H1 (cell line): Measurements from ENCODE around the gene PCYT1B. TPM values are rescaled to one million over a fixed set of nuclear protein-coding genes. Genes with fewer than 3 reads are reported as not detected.

Experiments used
- CTCF ChIA-PET: fragments of 300-600 bp; sonication (Branson Sonifier 250); formaldehyde crosslinking; loops from one replicate; lab custom pipeline; 2021; ENCODE audit not compliant: partially characterized antibody; lab: Charles Lee
- POLR2A ChIA-PET: fragments of 300-600 bp; sonication (Branson Sonifier 250); formaldehyde crosslinking; loops from one replicate; lab custom pipeline; 2021; ENCODE audit warnings: inconsistent platforms; ENCODE audit not compliant: partially characterized antibody; lab: Charles Lee
- DNase-seq, 2 experiments: peaks; one replicate each; pipeline versions ENCODE4 v3.0.0 to v3.0.0-alpha.2; 2010 to 2022; ENCODE audit warnings: low spot score in 2 of 2, low read depth in 1 of 2, mixed read lengths in 1 of 2
- FAIRE-seq: peaks from 2 replicates; lab custom pipeline; 2011; peaks lifted over from hg19 to GRCh38; lab: Jason Lieb, UNC
- H2AFZ ChIP-seq: 2 replicates; pipeline ENCODE4 v1.8.1; 2012; ENCODE audit warnings: low read length, inconsistent platforms
- H2AK5ac ChIP-seq: 2 replicates; pipeline ENCODE4 v1.6.1; 2013; ENCODE audit warnings: low read depth, low read length
- H2BK120ac ChIP-seq: replicated peaks from 2 replicates; pipeline ENCODE3; 2013; ENCODE audit warnings: low read depth, low read length, inconsistent platforms
- H2BK12ac ChIP-seq: 2 replicates; pipeline ENCODE4 v1.6.1; 2013; ENCODE audit warnings: low read depth, low read length
- H2BK15ac ChIP-seq: 2 replicates; pipeline ENCODE4 v1.6.1; 2013; ENCODE audit warnings: low read length
- H2BK20ac ChIP-seq: 2 replicates; pipeline ENCODE4 v1.6.1; 2013; ENCODE audit warnings: low read length
- H2BK5ac ChIP-seq: 2 replicates; pipeline ENCODE4 v1.6.1; 2013; ENCODE audit warnings: low read depth, low read length
- H3K14ac ChIP-seq: 2 replicates; pipeline ENCODE4 v1.6.1; 2013; ENCODE audit warnings: inconsistent platforms; ENCODE audit not compliant: insufficient read length
- H3K18ac ChIP-seq: 2 replicates; pipeline ENCODE4 v1.6.1; 2013; ENCODE audit warnings: low read length; ENCODE audit errors: extremely low read depth
- H3K23ac ChIP-seq: 2 replicates; pipeline ENCODE4 v1.6.1; 2013; ENCODE audit warnings: inconsistent platforms; ENCODE audit not compliant: insufficient read length
- H3K23me2 ChIP-seq: 2 replicates; pipeline ENCODE4 v1.6.1; 2013; ENCODE audit warnings: low read depth, low read length
- H3K27ac ChIP-seq: 2 replicates; pipeline ENCODE4 v1.6.1; 2011; ENCODE audit warnings: low read depth, low read length, inconsistent platforms
- H3K27me3 ChIP-seq, 4 experiments: replicated peaks in 1 of 4; 1 replicate in 1 of 4; 2 replicates in 3 of 4; pipeline versions ENCODE4 v1.6.1 to v1.8.1; 2011 to 2013; ENCODE audit warnings: low read length in 3 of 4, mild to moderate bottlenecking in 3 of 4, inconsistent platforms in 2 of 4, mixed read lengths in 2 of 4, moderate library complexity in 1 of 4; ENCODE audit not compliant: control insufficient read depth in 3 of 4, insufficient read depth in 3 of 4; ENCODE audit errors: extremely low read depth in 1 of 4
- H3K36me3 ChIP-seq, 4 experiments: 2 replicates each; pipeline versions ENCODE4 v1.6.1 to v1.8.1; 2011 to 2013; ENCODE audit warnings: mild to moderate bottlenecking in 4 of 4, low read length in 3 of 4, moderate library complexity in 2 of 4, control low read depth in 1 of 4, inconsistent platforms in 1 of 4; ENCODE audit not compliant: insufficient read depth in 4 of 4, control insufficient read depth in 2 of 4
- H3K4ac ChIP-seq: replicated peaks from 2 replicates; pipeline ENCODE3; 2013; ENCODE audit warnings: low read length, low read depth, mixed read lengths, inconsistent platforms; ENCODE audit not compliant: insufficient read length
- H3K4me1 ChIP-seq, 4 experiments: replicated peaks in 1 of 4; 1 replicate in 1 of 4; 2 replicates in 3 of 4; pipeline versions ENCODE4 v1.6.1 to v1.8.1; 2011 to 2013; ENCODE audit warnings: low read length in 3 of 4, inconsistent platforms in 2 of 4, mixed read lengths in 1 of 4; ENCODE audit not compliant: insufficient read depth in 4 of 4, control insufficient read depth in 3 of 4
- H3K4me2 ChIP-seq, 2 experiments: 2 replicates each; pipeline versions ENCODE4 v1.6.1 to v1.8.1; 2011 to 2013; ENCODE audit warnings: low read depth in 2 of 2, low read length in 2 of 2, control low read depth in 1 of 2, inconsistent platforms in 1 of 2, mild to moderate bottlenecking in 1 of 2; ENCODE audit not compliant: insufficient read depth in 1 of 2
- H3K4me3 ChIP-seq, 4 experiments: fragments of 200-600, 300-600 bp in 1 of 4; sonication (generic), shearing (Covaris generic), sonication (Bioruptor Twin) in 1 of 4; 2 replicates each; pipeline versions ENCODE4 v1.5.1 to v1.8.1; 2011 to 2016; ENCODE audit warnings: low read length in 4 of 4, low read depth in 3 of 4, control low read depth in 2 of 4, inconsistent platforms in 2 of 4, mild to moderate bottlenecking in 2 of 4, mixed read lengths in 1 of 4, moderate library complexity in 1 of 4; ENCODE audit not compliant: insufficient read depth in 2 of 4; ENCODE audit errors: extremely low read depth in 1 of 4
- H3K56ac ChIP-seq: replicated peaks from 2 replicates; pipeline ENCODE3; 2013; ENCODE audit warnings: low read depth, mild to moderate bottlenecking, mixed read lengths, low read length, inconsistent platforms; ENCODE audit not compliant: insufficient read length
- H3K79me1 ChIP-seq: 2 replicates; pipeline ENCODE4 v1.6.1; 2013; ENCODE audit warnings: low read depth, low read length, control low read depth
- H3K79me2 ChIP-seq, 2 experiments: 2 replicates each; pipeline versions ENCODE4 v1.6.1 to v1.8.1; 2012 to 2013; ENCODE audit warnings: low read length in 2 of 2, mild to moderate bottlenecking in 2 of 2, inconsistent platforms in 1 of 2; ENCODE audit not compliant: insufficient read depth in 2 of 2, control insufficient read depth in 1 of 2
- H3K9ac ChIP-seq, 4 experiments: replicated peaks in 1 of 4; 1 replicate in 1 of 4; 2 replicates in 3 of 4; pipeline versions ENCODE4 v1.6.1 to v1.8.1; 2011 to 2013; ENCODE audit warnings: low read depth in 3 of 4, low read length in 3 of 4, control low read depth in 2 of 4, mild to moderate bottlenecking in 2 of 4, moderate library complexity in 2 of 4, inconsistent platforms in 1 of 4; ENCODE audit errors: extremely low read depth in 1 of 4
- H3K9me3 ChIP-seq, 2 experiments: 2 replicates each; pipeline versions ENCODE4 v1.6.1 to v1.8.1; 2012 to 2013; ENCODE audit warnings: mild to moderate bottlenecking in 2 of 2, moderate library complexity in 2 of 2, control low read depth in 1 of 2, inconsistent platforms in 1 of 2, low read depth in 1 of 2, low read length in 1 of 2, mixed read lengths in 1 of 2; ENCODE audit not compliant: insufficient read depth in 2 of 2
- H4K20me1 ChIP-seq, 2 experiments: replicated peaks in 1 of 2; 2 replicates each; pipeline versions ENCODE3 to v1.8.1; 2011 to 2013; ENCODE audit warnings: inconsistent platforms in 2 of 2, low read length in 2 of 2, mild to moderate bottlenecking in 1 of 2; ENCODE audit not compliant: insufficient read depth in 2 of 2, control insufficient read depth in 1 of 2
- H4K5ac ChIP-seq: 2 replicates; pipeline ENCODE4 v1.6.1; 2013; ENCODE audit warnings: low read length, low read depth, mixed read lengths, inconsistent platforms; ENCODE audit not compliant: insufficient read length
- H4K8ac ChIP-seq: 2 replicates; pipeline ENCODE4 v1.8.0; 2013; ENCODE audit warnings: mild to moderate bottlenecking, moderate library complexity, low read length, inconsistent platforms; ENCODE audit not compliant: insufficient read depth; ENCODE audit errors: extremely low read depth
- H4K91ac ChIP-seq: replicated peaks from 2 replicates; pipeline ENCODE3; 2013; ENCODE audit warnings: low read length, mixed read lengths, inconsistent platforms; ENCODE audit not compliant: insufficient read length
- CREB1 ChIP-seq: IDR thresholded peaks from 2 replicates; pipeline ENCODE4 v1.6.1; 2012; ENCODE audit warnings: inconsistent platforms
- GABPA ChIP-seq: IDR thresholded peaks from 2 replicates; pipeline ENCODE4 v1.6.1; 2011; ENCODE audit warnings: mild to moderate bottlenecking, low read length, moderate library complexity, borderline replicate concordance; ENCODE audit not compliant: insufficient read depth
- HDAC2 ChIP-seq, 2 experiments: fragments of 300-600 bp in 1 of 2; sonication (generic) in 1 of 2; IDR thresholded peaks; 2 replicates each; pipeline ENCODE4 v1.6.1; 2011 to 2012; ENCODE audit warnings: low read depth in 2 of 2, low read length in 2 of 2, mild to moderate bottlenecking in 2 of 2, moderate library complexity in 2 of 2, borderline replicate concordance in 1 of 2, inconsistent platforms in 1 of 2
- KDM4A ChIP-seq: IDR thresholded peaks from one replicate; pipeline ENCODE4 v1.7.1; 2012; ENCODE audit warnings: low read depth, mild to moderate bottlenecking, moderate library complexity, low read length, inconsistent platforms; ENCODE audit not compliant: severe bottlenecking
- MAFK ChIP-seq: IDR thresholded peaks from 2 replicates; pipeline ENCODE4 v1.6.1; 2012; ENCODE audit warnings: low read depth, mild to moderate bottlenecking, improper control_type of control experiment, low read length
- WGBS, 2 experiments: shearing (Covaris generic) in 1 of 2; methylation state at CpG; one replicate each; pipeline versions ENCODE4 v1.1.6 to v1.1.7; 2013 to 2015; ENCODE audit warnings: low lambda C conversion rate in 2 of 2, mixed read lengths in 2 of 2, inconsistent platforms in 1 of 2, low coverage in 1 of 2, missing lambda C conversion rate in 1 of 2; ENCODE audit not compliant: insufficient replicate concordance in 2 of 2, insufficient coverage in 1 of 2, insufficient read length in 1 of 2; ENCODE audit errors: extremely low coverage in 1 of 2, missing lambda C conversion rate in 1 of 2; 5-methylcytosine and 5-hydroxymethylcytosine counted together
- polyA plus RNA-seq, 7 experiments: library from polyadenylated mRNA; depleted of rRNA in 3 of 7; stranded (reverse) in 5 of 7; unstranded in 2 of 7; fragments of >200 nt in 5 of 7; fragments of 200-250 nt in 2 of 7; gene quantifications; 1 replicate in 5 of 7; 2 replicates in 1 of 7; 4 replicates in 1 of 7; pipeline versions ENCODE4 v1.2.1 to v1.2.3, GENCODE V29; 2011 to 2013; ENCODE audit warnings: missing spikeins in 2 of 7, mixed read lengths in 2 of 7
- total RNA-seq: library from RNA; stranded (reverse); fragmentation: NEBNext Ultra II Directional; extraction: Animal tissue kit (Norgen Biotek cat#: 25700); gene quantifications from 2 replicates; pipeline ENCODE4 v1.2.1, GENCODE V29; 2021

The PCYT1B gene
- total and polyA plus RNA-seq, 2 of the 8 experiments (the other 6 are each of a cell fraction or from before 2014, with no cell fraction given) = 17.9 to 30.6 TPM

- Histone ChIP-seq H2BK15ac (no peak overlapping the region), H3K9ac (no peak overlapping the region), H4K91ac (no peak overlapping the region), H2BK120ac (no peak overlapping the region), H4K8ac (no peak overlapping the region), H3K79me1 (no peaks in the 10 kb centered on the region), H3K18ac (no peak overlapping the region), H2AFZ (no peak overlapping the region), H3K9me3 (no peaks in the 10 kb centered on the region), H2BK5ac (no peak overlapping the region), H4K20me1 (no peaks in the 10 kb centered on the region), H4K5ac (no peak overlapping the region), H3K79me2 (no peaks in the 10 kb centered on the region), H2BK20ac (no peak overlapping the region), H3K4me3 (no peak overlapping the region), H3K23me2 (no peaks in the 10 kb centered on the region), H3K27me3 (no peaks in the 10 kb centered on the region), H3K4me2 (peak overlapping the region in 1 of 2 experiments; percentile 13; a peak in 1 of 4 replicates), H2AK5ac (no peak overlapping the region), H3K4me1 (no peaks in the 10 kb centered on the region; a peak in 1 of 7 replicates), H3K36me3 (no peaks in the 10 kb centered on the region), H3K27ac (no peak overlapping the region), H3K56ac (no peak overlapping the region), H2BK12ac (no peak overlapping the region), H3K23ac (no peak overlapping the region), H3K4ac (no peak overlapping the region), H3K14ac (no peak overlapping the region)
- CTCF ChIA-PET = interaction anchor here (0.9 to 2.7 kb wide), 2 partner anchors 14 to 18 kb away, joined by 4 to 10 read pairs; no protein-coding TSS in a partner anchor
- no peak for DNase-seq
- FAIRE-seq = peak; percentile 45
- no peak for TF ChIP-seq HDAC2 (IDR thresholded peaks at IDR 0.05; ENCODE audit: borderline replicate concordance in 1 of 2, low read depth in 2 of 2, low read length in 2 of 2)
- TF ChIP-seq KDM4A = no peak
- TF ChIP-seq MAFK = peak; percentile 30; the same call in 1 of the 2 replicates
- TF ChIP-seq GABPA = no peak
- no peak for TF ChIP-seq CREB1
- 61% methylated on average over 6 of the region's 6 CpGs; no CpG with 5 or more reads in 1 of the 2 experiments for WGBS, 2 experiments
- POLR2A ChIA-PET = no interaction called here
These were observed 10.7 kb upstream of the PCYT1B start for GRCh38 chrX:24657671-24658386.
